HFF-Myc (cell line): ENCODE data around the gene PDS5B.
"Not testable (repeated sequence)": the region's sequence is repeated elsewhere in the genome, so short reads cannot be mapped to it uniquely, and the experiment has no call there.

Source experiments
- DNase-seq: peaks from one replicate; pipeline ENCODE4 v3.0.0-alpha.2; 2011; ENCODE audit warnings: low read depth; ENCODE audit errors: extremely low read depth
- H3K4me3 ChIP-seq: replicated peaks from 2 replicates; pipeline ENCODE4 v1.5.1; 2011; ENCODE audit warnings: low read depth, mild to moderate bottlenecking, control low read depth, low read length
- TF ChIP-seq, protein P1 (sequence below): IDR thresholded peaks from 2 replicates; pipeline ENCODE4 v1.5.1; 2012; ENCODE audit warnings: mild to moderate bottlenecking, low read depth, low read length, control low read depth; ENCODE audit errors: missing control alignments

The PDS5B gene

DNA sequence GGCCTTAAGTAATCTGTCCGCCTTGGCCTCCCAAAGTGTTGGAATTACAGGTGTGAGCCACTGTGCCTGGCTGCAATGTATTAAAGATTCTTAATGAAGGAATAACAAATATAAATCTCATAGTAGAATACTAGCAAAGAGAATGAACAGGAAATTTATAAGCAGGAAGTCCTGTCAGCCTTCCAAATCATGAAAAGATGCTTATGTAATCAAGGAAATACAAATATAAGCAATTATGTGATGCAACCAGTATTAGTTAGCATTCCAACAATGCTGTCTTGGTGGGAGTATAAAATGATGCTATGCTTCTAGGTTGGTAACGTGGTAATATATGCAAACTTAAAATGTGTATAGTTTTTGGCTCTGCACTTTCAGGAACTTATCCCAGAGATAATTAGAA lies 133.8 kb downstream of the PDS5B start:
- no peak overlapping the region for H3K4me3 ChIP-seq
- TF ChIP-seq, protein P1, sequence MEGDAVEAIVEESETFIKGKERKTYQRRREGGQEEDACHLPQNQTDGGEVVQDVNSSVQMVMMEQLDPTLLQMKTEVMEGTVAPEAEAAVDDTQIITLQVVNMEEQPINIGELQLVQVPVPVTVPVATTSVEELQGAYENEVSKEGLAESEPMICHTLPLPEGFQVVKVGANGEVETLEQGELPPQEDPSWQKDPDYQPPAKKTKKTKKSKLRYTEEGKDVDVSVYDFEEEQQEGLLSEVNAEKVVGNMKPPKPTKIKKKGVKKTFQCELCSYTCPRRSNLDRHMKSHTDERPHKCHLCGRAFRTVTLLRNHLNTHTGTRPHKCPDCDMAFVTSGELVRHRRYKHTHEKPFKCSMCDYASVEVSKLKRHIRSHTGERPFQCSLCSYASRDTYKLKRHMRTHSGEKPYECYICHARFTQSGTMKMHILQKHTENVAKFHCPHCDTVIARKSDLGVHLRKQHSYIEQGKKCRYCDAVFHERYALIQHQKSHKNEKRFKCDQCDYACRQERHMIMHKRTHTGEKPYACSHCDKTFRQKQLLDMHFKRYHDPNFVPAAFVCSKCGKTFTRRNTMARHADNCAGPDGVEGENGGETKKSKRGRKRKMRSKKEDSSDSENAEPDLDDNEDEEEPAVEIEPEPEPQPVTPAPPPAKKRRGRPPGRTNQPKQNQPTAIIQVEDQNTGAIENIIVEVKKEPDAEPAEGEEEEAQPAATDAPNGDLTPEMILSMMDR, result no peak
- DNase-seq, result no peak

DNA sequence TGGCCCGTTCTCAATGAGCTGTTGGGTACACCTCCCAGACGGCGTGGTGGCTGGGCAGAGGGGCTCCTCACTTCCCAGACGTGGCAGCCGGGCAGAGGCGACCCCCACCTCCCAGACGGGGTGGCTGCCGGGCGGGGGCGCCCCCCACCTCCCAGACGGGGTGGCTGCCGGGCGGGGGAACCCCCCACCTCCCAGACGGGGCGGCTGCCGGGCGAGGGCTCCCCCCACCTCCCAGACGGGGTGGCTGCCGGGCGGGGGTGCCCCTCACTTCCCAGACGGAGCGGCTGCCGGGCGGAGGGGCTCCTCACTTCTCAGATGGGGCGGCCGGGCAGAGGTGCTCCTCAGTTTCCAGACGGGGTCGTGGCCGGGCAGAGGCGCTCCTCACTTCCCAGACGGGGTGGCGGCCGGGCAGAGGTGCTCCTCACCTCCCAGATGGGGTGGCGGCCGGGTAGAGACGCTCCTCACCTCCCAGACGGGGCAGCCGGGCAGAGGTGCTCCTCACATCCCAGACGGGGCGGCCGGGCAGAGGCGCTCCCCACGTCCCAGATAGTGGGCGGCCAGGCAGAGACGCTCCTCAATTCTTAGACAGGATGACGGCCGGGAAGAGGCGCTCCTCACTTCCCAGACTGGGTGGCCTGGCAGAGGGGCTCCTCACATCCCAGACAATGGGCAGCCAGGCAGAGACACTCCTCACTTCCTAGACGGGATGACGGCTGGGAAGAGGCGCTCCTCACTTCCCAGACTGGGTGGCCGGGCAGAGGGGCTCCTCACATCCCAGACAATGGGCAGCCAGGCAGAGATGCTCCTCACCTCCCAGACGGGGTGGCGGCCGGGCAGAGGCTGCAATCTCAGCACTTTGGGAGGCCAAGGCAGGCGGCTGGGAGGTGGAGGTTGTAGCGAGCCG lies 135.1 kb downstream of the PDS5B start:
- H3K4me3 ChIP-seq, DNase-seq: not testable (repeated sequence)

DNA sequence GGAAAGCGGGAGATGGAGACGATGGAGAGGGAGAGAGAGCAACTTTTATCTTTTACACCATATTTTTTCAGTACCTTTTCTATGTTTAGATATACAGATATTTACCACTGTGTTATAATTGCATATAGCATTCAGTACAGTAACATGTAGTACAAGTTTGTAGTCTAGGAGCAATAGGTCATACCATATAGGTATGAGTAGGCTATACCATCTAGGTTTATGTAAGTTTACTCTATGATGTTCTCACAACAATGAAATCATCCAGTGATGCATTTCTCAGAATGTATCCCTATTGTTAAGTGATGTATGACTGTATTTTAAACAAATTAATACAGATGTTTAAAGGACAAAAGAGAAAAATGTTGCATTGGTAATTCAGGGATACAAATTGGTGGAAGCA lies 136.1 kb downstream of the PDS5B start:
- DNase-seq, result no peak
- H3K4me3 ChIP-seq, result no peak overlapping the region
- TF ChIP-seq, protein P1, result no peak

DNA sequence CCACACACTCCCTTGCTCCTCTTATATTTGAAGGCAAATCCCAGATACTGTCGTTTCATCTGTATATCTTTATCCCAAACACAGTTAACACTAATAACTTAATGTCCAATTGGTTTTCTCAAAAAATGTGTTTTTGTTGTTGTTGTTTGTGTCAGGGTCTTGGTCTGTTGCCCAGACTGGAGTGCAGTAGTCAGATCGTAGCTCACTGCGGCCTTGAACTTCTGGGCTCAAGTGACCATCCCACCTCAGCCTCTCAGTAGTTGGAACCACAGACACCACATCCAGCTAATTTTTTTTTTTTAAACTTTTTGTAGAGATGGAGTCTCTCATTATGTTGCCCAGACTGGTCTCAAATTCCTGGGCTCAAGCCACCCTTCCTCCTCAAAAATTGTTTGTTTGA lies 137.7 kb downstream of the PDS5B start:
- no peak overlapping the region for H3K4me3 ChIP-seq
- TF ChIP-seq, protein P1, result no peak
- no peak for DNase-seq

DNA sequence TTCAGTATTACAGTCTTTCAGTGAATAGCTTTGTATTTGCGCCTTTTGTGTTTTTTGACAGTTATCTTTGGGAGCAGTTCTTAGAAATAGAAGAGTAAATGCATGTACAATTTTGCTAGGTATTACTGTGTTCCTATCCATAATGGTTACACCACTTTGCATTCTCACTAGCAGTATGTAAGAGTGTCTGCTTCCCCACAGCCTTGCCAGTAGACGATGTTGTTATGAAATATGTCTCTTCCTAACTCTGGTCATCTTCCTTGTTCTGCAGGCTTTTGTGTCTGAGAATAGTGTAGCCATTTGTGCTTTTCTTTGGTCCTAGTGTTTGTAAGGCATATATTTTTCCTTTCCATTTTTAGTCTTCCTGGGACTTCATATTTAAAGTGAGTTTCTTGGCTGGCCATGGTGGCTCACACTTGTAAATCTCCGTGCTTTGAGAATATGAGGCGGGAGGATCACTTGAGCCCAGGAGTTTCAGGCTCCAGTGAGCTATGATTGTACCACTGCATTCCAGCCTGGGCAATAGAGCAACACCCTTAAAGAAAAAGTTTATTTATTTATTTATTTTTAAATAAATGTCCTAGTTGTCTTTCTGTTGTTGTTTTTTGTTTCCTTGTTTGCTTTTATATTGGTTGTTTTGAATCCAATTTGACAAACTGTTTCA lies 140.3 kb downstream of the PDS5B start:
- DNase-seq, result no peak
- H3K4me3 ChIP-seq, result no peak overlapping the region
- TF ChIP-seq, protein P1, result no peak

DNA sequence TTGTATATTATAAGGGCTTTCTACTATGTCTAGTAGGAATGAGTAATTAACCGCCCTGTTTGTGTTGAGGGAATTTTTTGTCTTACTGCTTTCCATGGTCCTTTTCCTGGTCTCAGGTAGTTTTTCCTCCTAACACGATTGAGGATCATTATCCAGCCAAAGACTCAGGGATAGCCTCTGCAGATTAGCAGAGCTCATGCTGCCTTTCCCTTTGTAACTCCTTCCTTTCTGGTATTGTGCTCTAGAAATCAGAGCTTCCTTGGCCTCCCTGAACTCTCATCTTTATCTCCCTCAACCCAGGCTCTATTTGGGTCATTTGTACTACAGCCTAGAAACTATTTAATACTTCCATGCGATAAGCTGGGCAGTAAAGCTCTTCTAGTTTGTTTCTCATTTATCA lies 142.1 kb downstream of the PDS5B start:
- TF ChIP-seq, protein P1, result no peak
- no peak overlapping the region for H3K4me3 ChIP-seq

DNA sequence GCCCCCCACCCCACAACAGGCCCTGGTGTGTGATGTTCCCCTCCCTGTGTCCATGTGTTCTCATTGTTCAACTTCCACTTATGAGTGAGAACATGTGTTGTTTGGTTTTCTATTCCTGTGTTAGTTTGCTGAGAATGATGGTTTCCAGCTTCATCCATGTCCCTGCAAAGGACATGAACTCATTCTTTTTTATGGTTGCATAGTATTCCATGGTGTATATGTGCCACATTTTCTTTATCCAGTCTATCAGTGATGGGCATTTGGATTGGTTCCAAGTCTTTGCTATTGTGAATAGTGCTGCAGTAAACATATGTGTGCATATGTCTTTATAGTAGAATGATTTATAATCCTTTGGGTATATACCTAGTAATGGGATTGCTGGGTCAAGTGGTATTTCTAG lies 142.8 kb downstream of the PDS5B start:
- not testable (repeated sequence) for DNase-seq, H3K4me3 ChIP-seq

More for the DNA sequence above, 142.1 kb downstream of the PDS5B start:
- no peak for DNase-seq
